HL-60 (cell line): ENCODE measurements around the gene KCNJ13.

Experiments used
- CTCF ChIP-seq: IDR thresholded peaks from one replicate; pipeline ENCODE4 v1.5.1; 2011; ENCODE audit warnings: low read length, control low read depth, inconsistent platforms; ENCODE audit not compliant: insufficient read depth
- REST ChIP-seq: IDR thresholded peaks from 2 replicates; pipeline ENCODE4 v1.6.1; 2012; ENCODE audit warnings: low read depth; ENCODE audit not compliant: insufficient replicate concordance

- TF ChIP-seq CTCF = no peak
- no peak for TF ChIP-seq REST
These were observed 23.8 kb upstream of the KCNJ13 start for GRCh38 chr2:232800166-232800565.
